Right atrium auricular region (tissue), 2 donors: ENCODE data around the gene WNT7A. TPM values are rescaled to one million over a fixed set of nuclear protein-coding genes. Genes with fewer than 3 reads are reported as not detected.

Experiments
- DNase-seq: peaks from one replicate; pipeline ENCODE4 v3.0.0-alpha.2; 2019; ENCODE audit warnings: low spot score
- H3K27ac ChIP-seq, 2 donors: fragments of 200-600 bp; sonication (generic); 1 replicate in 1 of 2; 2 replicates in 1 of 2; pipeline ENCODE4 v1.5.1; 2016 to 2019
- H3K27me3 ChIP-seq, 2 donors: fragments of 200-600 bp; sonication (generic); one replicate each; pipeline versions ENCODE4 v1.5.1 to v1.6.0; 2017 to 2019
- H3K36me3 ChIP-seq: fragments of 200-600 bp; sonication (generic); one replicate; pipeline ENCODE4 v1.5.1; 2016
- H3K4me1 ChIP-seq, 2 donors: fragments of 200-600 bp; sonication (generic); one replicate each; pipeline versions ENCODE4 v1.5.1 to v1.6.0; 2017 to 2019
- H3K4me3 ChIP-seq, 2 donors: fragments of 200-600 bp; sonication (generic); 1 replicate in 1 of 2; 2 replicates in 1 of 2; pipeline ENCODE4 v1.5.1; 2017 to 2019; ENCODE audit warnings: mild to moderate bottlenecking in 1 of 2, moderate library complexity in 1 of 2
- H3K9me3 ChIP-seq, 2 donors: fragments of 200-600 bp; sonication (generic); one replicate each; pipeline ENCODE4 v1.5.1; 2019
- total RNA-seq, 2 donors: library from RNA; depleted of rRNA; stranded (reverse); fragments of >200 nt; gene quantifications; one replicate each; pipeline ENCODE4 v1.1.0, GENCODE V29; 2016
- TF ChIP-seq, protein P1 (sequence below), 2 donors: fragments of 200-600 bp; sonication (generic); IDR thresholded peaks; one replicate each; pipeline ENCODE4 v1.5.1; 2019; ENCODE audit warnings: antibody characterized with exemption in 2 of 2

Gene WNT7A
- total RNA-seq, 2 donors from 2014 or later, result not detected

DNA sequence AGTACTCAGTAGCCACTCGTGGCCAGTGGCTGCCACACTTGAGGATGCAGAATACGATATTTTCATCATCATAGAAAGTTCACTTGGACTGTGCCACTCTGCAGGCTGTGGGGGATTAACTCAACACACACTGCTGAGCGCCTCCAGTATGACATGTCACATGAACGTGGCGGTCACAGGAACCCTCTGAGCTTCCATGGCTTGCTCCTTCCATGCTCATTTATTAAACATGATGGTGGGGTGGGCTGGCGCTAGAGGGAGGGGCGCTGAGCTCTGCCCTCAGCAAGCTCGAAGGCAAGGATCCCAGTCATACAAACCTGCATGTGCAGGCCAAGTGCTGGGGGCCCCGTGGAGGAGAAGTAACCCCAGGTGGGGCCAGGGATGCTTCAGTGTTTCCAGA lies 85.5 kb downstream of the WNT7A start:
- H3K27ac ChIP-seq, result no peak overlapping the region
- H3K27me3 ChIP-seq, result no peaks in the 10 kb centered on the region
- TF ChIP-seq, protein P1, sequence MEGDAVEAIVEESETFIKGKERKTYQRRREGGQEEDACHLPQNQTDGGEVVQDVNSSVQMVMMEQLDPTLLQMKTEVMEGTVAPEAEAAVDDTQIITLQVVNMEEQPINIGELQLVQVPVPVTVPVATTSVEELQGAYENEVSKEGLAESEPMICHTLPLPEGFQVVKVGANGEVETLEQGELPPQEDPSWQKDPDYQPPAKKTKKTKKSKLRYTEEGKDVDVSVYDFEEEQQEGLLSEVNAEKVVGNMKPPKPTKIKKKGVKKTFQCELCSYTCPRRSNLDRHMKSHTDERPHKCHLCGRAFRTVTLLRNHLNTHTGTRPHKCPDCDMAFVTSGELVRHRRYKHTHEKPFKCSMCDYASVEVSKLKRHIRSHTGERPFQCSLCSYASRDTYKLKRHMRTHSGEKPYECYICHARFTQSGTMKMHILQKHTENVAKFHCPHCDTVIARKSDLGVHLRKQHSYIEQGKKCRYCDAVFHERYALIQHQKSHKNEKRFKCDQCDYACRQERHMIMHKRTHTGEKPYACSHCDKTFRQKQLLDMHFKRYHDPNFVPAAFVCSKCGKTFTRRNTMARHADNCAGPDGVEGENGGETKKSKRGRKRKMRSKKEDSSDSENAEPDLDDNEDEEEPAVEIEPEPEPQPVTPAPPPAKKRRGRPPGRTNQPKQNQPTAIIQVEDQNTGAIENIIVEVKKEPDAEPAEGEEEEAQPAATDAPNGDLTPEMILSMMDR (IDR thresholded peaks at IDR 0.05), result no peak
- no peak overlapping the region for H3K4me3 ChIP-seq
- no peaks in the 10 kb centered on the region for H3K9me3 ChIP-seq
- H3K36me3 ChIP-seq, result no peaks in the 10 kb centered on the region
- DNase-seq, result no peak
- H3K4me1 ChIP-seq, result no peaks in the 10 kb centered on the region

DNA sequence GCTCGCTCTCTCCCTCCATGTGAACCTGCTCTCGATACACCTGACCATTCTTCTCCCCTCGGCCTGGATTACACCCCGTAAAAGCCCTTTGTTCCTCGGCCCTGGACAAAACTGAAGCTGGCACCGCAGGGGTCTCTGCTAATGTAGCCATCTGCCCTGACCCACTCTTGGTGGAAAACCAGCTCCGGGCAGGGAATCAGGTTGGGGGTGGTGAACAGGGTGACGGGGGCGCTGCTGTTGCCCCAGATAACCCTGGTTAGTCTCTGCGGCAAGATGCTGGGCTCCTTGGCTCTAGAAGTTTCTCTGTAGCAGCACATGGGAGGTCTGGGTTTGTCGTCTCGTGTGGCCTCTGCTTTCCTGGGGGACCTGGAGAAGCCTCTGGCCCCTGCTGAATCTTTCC lies 86.4 kb downstream of the WNT7A start:
- Histone ChIP-seq H3K4me3 (no peak overlapping the region), H3K27me3 (no peaks in the 10 kb centered on the region), H3K9me3 (no peaks in the 10 kb centered on the region), H3K4me1 (no peaks in the 10 kb centered on the region), H3K36me3 (no peaks in the 10 kb centered on the region), H3K27ac (no peak overlapping the region)
- no peak for DNase-seq
- TF ChIP-seq, protein P1 (IDR thresholded peaks at IDR 0.05), result no peak

DNA sequence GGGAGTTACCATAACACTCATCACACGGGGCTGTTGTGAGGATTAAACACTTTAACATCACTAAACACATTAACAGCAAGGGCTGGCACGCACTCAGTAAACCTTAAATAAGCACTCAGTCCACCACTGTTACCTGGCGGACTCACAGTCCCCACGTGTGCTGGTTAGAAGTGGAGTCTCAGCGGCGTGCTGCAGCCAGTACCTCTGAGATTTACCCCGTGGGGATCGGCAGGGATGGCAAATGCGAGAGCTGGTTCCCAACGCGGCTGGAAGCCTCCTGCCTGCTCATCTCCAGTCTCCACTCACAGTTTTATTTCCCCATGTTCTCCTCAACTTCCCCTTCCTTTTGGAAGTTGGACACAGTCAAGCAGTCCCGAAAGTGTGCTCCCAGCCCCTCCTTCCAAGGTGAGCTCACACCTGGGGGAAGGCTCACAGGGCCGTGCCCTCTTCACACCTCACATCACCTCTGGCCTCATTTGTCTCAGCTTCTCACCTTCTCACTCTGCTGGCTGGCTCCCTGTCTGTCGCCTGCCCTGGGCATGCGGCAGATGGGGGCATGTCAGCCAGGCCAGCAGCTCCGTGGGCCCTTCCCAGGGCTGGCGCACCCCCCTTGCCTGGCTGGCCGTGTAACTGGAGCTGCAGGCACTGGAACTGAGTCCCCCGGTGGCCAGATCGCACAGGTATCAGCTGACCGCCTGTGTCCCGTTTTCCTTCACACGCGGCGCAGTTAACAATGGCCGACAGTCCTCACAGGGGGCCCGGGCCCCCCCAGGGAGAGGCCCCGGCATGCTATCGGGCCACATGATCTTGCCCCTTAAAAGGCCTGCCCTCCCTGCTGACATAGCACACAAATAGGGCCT lies 87.1 kb downstream of the WNT7A start:
- no peaks in the 10 kb centered on the region for H3K36me3 ChIP-seq
- H3K9me3 ChIP-seq, result no peaks in the 10 kb centered on the region
- no peaks in the 10 kb centered on the region for H3K4me1 ChIP-seq
- no peak overlapping the region for H3K4me3 ChIP-seq
- TF ChIP-seq, protein P1 (IDR thresholded peaks at IDR 0.05), result no peak
- H3K27ac ChIP-seq, result no peak overlapping the region
- DNase-seq, result no peak
- H3K27me3 ChIP-seq, result no peaks in the 10 kb centered on the region

DNA sequence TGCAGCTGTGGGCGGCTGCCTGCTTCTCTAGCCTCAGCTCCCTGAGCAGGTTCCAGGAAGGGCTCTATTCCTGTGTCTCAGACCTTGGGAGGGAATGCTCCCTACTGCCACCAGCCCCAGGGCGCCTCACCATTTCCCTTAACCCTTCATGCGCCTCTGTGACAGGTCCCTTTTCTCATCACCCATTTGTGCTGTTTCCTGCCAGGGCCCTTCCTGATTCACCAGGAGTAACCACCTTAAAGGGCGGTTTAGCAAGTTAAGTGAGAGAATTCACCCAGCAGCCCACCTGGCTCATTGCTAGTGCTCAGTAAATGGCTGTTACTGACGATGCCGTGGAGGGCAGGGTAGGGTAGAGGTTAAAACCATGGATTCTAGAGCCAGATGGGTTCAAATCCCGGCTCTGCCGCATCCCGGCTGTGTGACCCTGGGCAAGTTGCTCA lies 87.8 kb downstream of the WNT7A start:
- no peaks in the 10 kb centered on the region for H3K36me3 ChIP-seq
- no peaks in the 10 kb centered on the region for H3K27me3 ChIP-seq
- TF ChIP-seq, protein P1 (IDR thresholded peaks at IDR 0.05), result no peak
- no peak overlapping the region for H3K4me3 ChIP-seq
- H3K27ac ChIP-seq, result no peak overlapping the region
- no peaks in the 10 kb centered on the region for H3K9me3 ChIP-seq
- no peak for DNase-seq
- H3K4me1 ChIP-seq, result no peaks in the 10 kb centered on the region

DNA sequence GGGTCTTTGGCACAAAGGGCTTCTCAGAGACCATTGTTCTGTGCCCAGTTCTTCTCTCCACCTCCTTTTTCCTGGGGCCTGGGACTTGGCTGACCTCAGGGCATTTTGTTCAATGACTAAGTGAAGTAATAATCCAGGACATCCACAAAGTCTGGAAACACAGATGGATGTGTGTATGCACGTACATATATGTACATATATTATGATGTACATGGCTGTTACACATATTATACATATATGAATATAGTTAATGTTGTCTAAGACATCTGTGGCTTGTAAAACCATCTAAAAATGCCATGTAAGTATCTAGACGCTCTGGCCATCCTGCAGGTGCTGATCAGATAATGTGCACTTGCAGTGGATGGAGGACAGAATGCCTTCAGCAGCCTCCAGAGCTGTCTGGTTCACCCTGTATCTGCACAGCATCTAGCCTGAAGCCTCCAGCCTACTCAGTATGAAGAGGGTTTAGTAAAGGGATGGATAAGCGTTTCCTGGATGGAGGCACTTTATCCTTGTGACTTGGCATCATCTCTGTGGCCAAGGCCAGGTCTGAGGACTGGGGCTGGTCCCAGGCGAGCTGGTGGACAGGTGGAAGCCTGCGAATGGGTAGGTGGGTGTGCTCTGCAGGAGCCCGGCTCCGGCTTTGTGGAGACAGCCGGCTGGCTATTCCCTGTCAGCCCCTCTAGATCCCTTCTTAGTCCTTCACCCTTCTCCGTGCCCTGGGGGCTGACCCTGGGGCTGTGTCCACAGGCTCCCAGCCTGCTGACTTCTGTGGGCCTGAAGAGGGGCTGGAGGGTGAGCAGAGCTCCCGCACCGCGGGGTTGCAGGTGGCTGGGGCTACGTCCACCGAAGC lies 88.4 kb downstream of the WNT7A start:
- H3K27ac ChIP-seq, result no peak overlapping the region
- no peak overlapping the region for H3K4me3 ChIP-seq
- no peak for DNase-seq
- H3K27me3 ChIP-seq, result no peaks in the 10 kb centered on the region
- H3K9me3 ChIP-seq, result no peaks in the 10 kb centered on the region
- no peaks in the 10 kb centered on the region for H3K4me1 ChIP-seq
- no peaks in the 10 kb centered on the region for H3K36me3 ChIP-seq
- TF ChIP-seq, protein P1 (IDR thresholded peaks at IDR 0.05), result no peak
